HEK293 (cell line): ENCODE data around the gene SERTAD4.
A peak's percentile ranks its signal among the peaks of the same experiment; 100 is the strongest.

ENCODE experiments used
- PRDM6 ChIP-seq: fragments of 450-650 bp; formaldehyde crosslinking; IDR thresholded peaks from 2 replicates; pipeline ENCODE4 v1.5.1; 2017; ENCODE audit warnings: missing biosample characterization, missing genetic modification characterization
- SALL2 ChIP-seq: fragments of 450-650 bp; formaldehyde crosslinking; IDR thresholded peaks from 2 replicates; pipeline ENCODE4 v1.5.0; 2017; ENCODE audit warnings: missing biosample characterization, mild to moderate bottlenecking, missing genetic modification characterization, borderline replicate concordance
- YY1 ChIP-seq: fragments of 450-650 bp; formaldehyde crosslinking; IDR thresholded peaks from 2 replicates; pipeline ENCODE4 v1.5.1; 2018; ENCODE audit warnings: missing biosample characterization, missing genetic modification characterization
- ZNF266 ChIP-seq: fragments of 450-650 bp; formaldehyde crosslinking; IDR thresholded peaks from 2 replicates; pipeline ENCODE4 v1.5.1; 2016; ENCODE audit warnings: missing biosample characterization, missing genetic modification characterization, low read depth
- ZNF274 ChIP-seq, 2 experiments: fragments of 200-500 bp in 1 of 2; fragments of 450-650 bp in 1 of 2; sonication (Bioruptor generic) in 1 of 2; formaldehyde crosslinking in 1 of 2; IDR thresholded peaks; 2 replicates each; pipeline versions ENCODE4 v1.5.1 to v1.6.1; 2014 to 2016; ENCODE audit warnings: borderline replicate concordance in 1 of 2, inconsistent platforms in 1 of 2, low read length in 1 of 2, missing biosample characterization in 1 of 2, missing genetic modification characterization in 1 of 2
- ZNF302 ChIP-seq: fragments of 450-650 bp; formaldehyde crosslinking; IDR thresholded peaks from 2 replicates; pipeline ENCODE4 v1.5.1; 2016; ENCODE audit warnings: missing biosample characterization, missing genetic modification characterization, low read depth
- ZNF350 ChIP-seq: fragments of 450-650 bp; formaldehyde crosslinking; IDR thresholded peaks from 2 replicates; pipeline ENCODE4 v1.5.0; 2017; ENCODE audit warnings: missing biosample characterization, mild to moderate bottlenecking, missing genetic modification characterization
- ZNF514 ChIP-seq: fragments of 450-650 bp; formaldehyde crosslinking; IDR thresholded peaks from 2 replicates; pipeline ENCODE4 v1.5.1; 2016; ENCODE audit warnings: missing biosample characterization, missing genetic modification characterization
- ZNF544 ChIP-seq: fragments of 450-650 bp; formaldehyde crosslinking; IDR thresholded peaks from 2 replicates; pipeline ENCODE4 v1.5.0; 2017; ENCODE audit warnings: missing biosample characterization, missing genetic modification characterization
- ZNF660 ChIP-seq: fragments of 450-650 bp; IDR thresholded peaks from 2 replicates; pipeline ENCODE4 v1.5.1; 2018; ENCODE audit warnings: missing biosample characterization, mild to moderate bottlenecking, missing genetic modification characterization
- ZSCAN30 ChIP-seq: fragments of 450-650 bp; IDR thresholded peaks from 2 replicates; pipeline ENCODE4 v1.5.1; 2018; ENCODE audit warnings: missing biosample characterization, mild to moderate bottlenecking, missing genetic modification characterization, moderate library complexity
- TF ChIP-seq, protein P1 (sequence below): fragments of 450-650 bp; formaldehyde crosslinking; IDR thresholded peaks from 2 replicates; pipeline ENCODE4 v1.5.1; 2016; ENCODE audit warnings: missing biosample characterization, missing genetic modification characterization
- TF ChIP-seq, protein P2 (sequence below): fragments of 450-650 bp; formaldehyde crosslinking; IDR thresholded peaks from 2 replicates; pipeline ENCODE4 v1.5.1; 2016; ENCODE audit warnings: missing biosample characterization, missing genetic modification characterization
- TF ChIP-seq, protein P3 (sequence below): fragments of 450-650 bp; formaldehyde crosslinking; IDR thresholded peaks from 2 replicates; pipeline ENCODE4; 2016; ENCODE audit warnings: missing biosample characterization, missing genetic modification characterization

- TF ChIP-seq ZNF660 (tag by site-specific recombination) (0 out of 2 replicates have a peak, but pooled peaks have one; percentile 63), ZNF350 (no peak), PRDM6 (tag by site-specific recombination) (no peak), ZNF274 (IDR thresholded peaks at IDR 0.05; ENCODE audit: low read length) (no peak), ZNF274 (tag by site-specific recombination; IDR thresholded peaks at IDR 0.05; ENCODE audit: borderline replicate concordance) (no peak), YY1 (tag by site-specific recombination) (peak; percentile 70; the same call in 1 of the 2 replicates), SALL2 (tag by site-specific recombination) (no peak), ZNF544 (tag by site-specific recombination) (no peak), ZNF302 (tag by site-specific recombination) (no peak), ZSCAN30 (tag by site-specific recombination) (peak; percentile 57; the same call in 1 of the 2 replicates), ZNF266 (tag by site-specific recombination) (no peak), ZNF514 (tag by site-specific recombination) (no peak)
- TF ChIP-seq, protein P1, sequence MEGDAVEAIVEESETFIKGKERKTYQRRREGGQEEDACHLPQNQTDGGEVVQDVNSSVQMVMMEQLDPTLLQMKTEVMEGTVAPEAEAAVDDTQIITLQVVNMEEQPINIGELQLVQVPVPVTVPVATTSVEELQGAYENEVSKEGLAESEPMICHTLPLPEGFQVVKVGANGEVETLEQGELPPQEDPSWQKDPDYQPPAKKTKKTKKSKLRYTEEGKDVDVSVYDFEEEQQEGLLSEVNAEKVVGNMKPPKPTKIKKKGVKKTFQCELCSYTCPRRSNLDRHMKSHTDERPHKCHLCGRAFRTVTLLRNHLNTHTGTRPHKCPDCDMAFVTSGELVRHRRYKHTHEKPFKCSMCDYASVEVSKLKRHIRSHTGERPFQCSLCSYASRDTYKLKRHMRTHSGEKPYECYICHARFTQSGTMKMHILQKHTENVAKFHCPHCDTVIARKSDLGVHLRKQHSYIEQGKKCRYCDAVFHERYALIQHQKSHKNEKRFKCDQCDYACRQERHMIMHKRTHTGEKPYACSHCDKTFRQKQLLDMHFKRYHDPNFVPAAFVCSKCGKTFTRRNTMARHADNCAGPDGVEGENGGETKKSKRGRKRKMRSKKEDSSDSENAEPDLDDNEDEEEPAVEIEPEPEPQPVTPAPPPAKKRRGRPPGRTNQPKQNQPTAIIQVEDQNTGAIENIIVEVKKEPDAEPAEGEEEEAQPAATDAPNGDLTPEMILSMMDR (tag by site-specific recombination) = peak; percentile 83
- TF ChIP-seq, protein P2, sequence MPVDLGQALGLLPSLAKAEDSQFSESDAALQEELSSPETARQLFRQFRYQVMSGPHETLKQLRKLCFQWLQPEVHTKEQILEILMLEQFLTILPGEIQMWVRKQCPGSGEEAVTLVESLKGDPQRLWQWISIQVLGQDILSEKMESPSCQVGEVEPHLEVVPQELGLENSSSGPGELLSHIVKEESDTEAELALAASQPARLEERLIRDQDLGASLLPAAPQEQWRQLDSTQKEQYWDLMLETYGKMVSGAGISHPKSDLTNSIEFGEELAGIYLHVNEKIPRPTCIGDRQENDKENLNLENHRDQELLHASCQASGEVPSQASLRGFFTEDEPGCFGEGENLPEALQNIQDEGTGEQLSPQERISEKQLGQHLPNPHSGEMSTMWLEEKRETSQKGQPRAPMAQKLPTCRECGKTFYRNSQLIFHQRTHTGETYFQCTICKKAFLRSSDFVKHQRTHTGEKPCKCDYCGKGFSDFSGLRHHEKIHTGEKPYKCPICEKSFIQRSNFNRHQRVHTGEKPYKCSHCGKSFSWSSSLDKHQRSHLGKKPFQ (tag by site-specific recombination) = no peak
- TF ChIP-seq, protein P3, sequence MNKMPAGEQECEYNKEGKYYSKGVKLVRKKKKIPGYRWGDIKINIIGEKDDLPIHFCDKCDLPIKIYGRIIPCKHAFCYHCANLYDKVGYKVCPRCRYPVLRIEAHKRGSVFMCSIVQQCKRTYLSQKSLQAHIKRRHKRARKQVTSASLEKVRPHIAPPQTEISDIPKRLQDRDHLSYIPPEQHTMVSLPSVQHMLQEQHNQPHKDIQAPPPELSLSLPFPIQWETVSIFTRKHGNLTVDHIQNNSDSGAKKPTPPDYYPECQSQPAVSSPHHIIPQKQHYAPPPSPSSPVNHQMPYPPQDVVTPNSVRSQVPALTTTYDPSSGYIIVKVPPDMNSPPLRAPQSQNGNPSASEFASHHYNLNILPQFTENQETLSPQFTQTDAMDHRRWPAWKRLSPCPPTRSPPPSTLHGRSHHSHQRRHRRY (tag by site-specific recombination) = no peak
Observed at GRCh38 chr1:210292231-210292871, 59.8 kb downstream of the SERTAD4 start.
